ENCODE measurements around the gene PXYLP1. TPM values are rescaled to one million over a fixed set of nuclear protein-coding genes. Genes with fewer than 3 reads are reported as not detected.

PXYLP1 gene
- total and polyA plus RNA-seq, 2 experiments from 2014 or later = 15.8 to 18.7 TPM

DNA sequence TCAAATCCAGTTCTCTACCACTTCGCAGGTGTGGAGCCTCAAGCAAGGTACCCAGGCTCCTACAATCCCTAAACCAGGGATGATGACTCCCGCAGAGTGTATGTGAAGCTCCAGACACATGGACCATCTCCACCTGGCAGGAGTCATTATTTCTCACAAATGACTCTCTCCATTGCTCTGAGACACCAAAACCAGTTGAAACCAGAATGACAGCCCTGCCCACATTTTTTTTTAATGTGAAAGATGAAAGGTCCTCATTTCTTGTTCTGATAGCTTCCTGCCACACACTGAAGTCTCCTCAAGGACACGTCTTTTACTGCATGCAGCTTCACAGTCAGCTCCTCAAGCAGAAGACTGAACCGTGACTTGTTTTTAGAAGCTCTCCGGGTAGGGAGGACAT is 75.3 kb downstream of the PXYLP1 start:
- Histone ChIP-seq H3K4me1 (ENCODE audit: insufficient read depth) (peaks cover 22% of the 10 kb centered on the region), H3K79me2 (ENCODE audit: insufficient read depth) (no peaks in the 10 kb centered on the region), H3K4me3 (no peak overlapping the region), H3K27me3 (replicated peaks; ENCODE audit: insufficient read depth) (no peaks in the 10 kb centered on the region), H3K4me2 (ENCODE audit: unreplicated experiment) (no peak overlapping the region), H3F3A (ENCODE audit: insufficient read depth) (peaks cover 15% of the 10 kb centered on the region), H3K9ac (no peak overlapping the region), H3K27ac (no peak overlapping the region), H2AFZ (no peak overlapping the region), H3K9me2 (ENCODE audit: insufficient read depth) (no peaks in the 10 kb centered on the region), H3K36me3 (ENCODE audit: low read depth) (no peaks in the 10 kb centered on the region), H4K20me1 (ENCODE audit: insufficient read depth) (no peaks in the 10 kb centered on the region), H3K9me3 (ENCODE audit: low read depth) (no peaks in the 10 kb centered on the region)
- TF ChIP-seq EZH2 (IDR thresholded peaks at IDR 0.05; ENCODE audit: insufficient read depth, poor library complexity, severe bottlenecking) = no peak
- TF ChIP-seq EZH2phosphoT487 (IDR thresholded peaks at IDR 0.05; ENCODE audit: insufficient read depth, low read depth) = no peak
- peak; percentile 21 for DNase-seq
- in situ Hi-C loops (cut with MboI) = loop anchor here (25.0 kb wide), 1 partner anchor 255 kb away; no protein-coding TSS in a partner anchor
- WGBS, 2 experiments (ENCODE audit: low coverage in 1 of 2, low lambda C conversion rate in 2 of 2, missing lambda C conversion rate in 2 of 2) = 74 to 77% methylated on average over 5 of the region's 5 CpGs

DNA sequence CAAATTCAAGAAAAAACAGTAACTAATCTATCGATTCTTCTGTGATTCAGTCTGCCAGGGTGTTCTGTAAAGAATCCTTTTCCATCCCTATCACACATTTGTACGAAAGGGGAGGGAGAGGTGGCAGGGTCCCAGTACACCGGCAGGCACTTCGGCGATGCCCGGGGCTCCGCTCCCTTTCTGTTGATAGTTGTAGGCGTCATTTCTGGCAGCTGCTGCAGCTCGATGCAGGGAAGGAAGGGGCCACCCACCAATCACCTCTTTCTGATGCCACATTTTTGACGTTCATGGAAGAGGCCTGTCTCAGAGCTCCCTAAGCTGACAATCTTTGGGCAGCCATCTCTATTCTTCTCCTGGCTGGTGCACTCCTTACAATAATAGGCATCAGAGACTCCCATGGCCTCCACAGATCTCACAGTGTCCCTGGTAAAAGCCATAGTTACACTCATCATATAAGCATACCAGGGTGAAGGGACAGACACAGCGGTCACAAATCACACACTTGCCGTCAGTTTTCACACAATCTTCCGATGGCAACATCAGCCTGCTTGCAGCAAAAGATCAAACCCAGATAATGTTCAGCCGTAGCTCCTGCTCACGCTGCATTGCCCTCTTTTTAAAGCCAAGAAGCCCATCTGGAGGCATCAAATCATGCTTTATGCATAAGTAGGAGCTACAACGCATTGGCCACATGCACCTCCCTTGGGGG is 75.9 kb downstream of the PXYLP1 start:
- 79 to 85% methylated on average over 16 of the region's 16 CpGs for WGBS, 2 experiments (ENCODE audit: low coverage in 1 of 2, low lambda C conversion rate in 2 of 2, missing lambda C conversion rate in 2 of 2)
- Histone ChIP-seq H3K79me2 (ENCODE audit: insufficient read depth) (no peaks in the 10 kb centered on the region), H3K27me3 (replicated peaks; ENCODE audit: insufficient read depth) (no peaks in the 10 kb centered on the region), H3K4me2 (ENCODE audit: unreplicated experiment) (no peak overlapping the region), H3F3A (ENCODE audit: insufficient read depth) (peaks cover 9% of the 10 kb centered on the region), H3K4me1 (ENCODE audit: insufficient read depth) (peaks cover 23% of the 10 kb centered on the region), H2AFZ (no peak overlapping the region), H3K9me2 (ENCODE audit: insufficient read depth) (no peaks in the 10 kb centered on the region), H3K27ac (no peak overlapping the region), H3K9me3 (ENCODE audit: low read depth) (no peaks in the 10 kb centered on the region), H3K4me3 (no peak overlapping the region), H4K20me1 (ENCODE audit: insufficient read depth) (no peaks in the 10 kb centered on the region), H3K9ac (no peak overlapping the region), H3K36me3 (ENCODE audit: low read depth) (no peaks in the 10 kb centered on the region)
- no peak for TF ChIP-seq EZH2phosphoT487 (IDR thresholded peaks at IDR 0.05; ENCODE audit: insufficient read depth, low read depth)
- no peak for TF ChIP-seq EZH2 (IDR thresholded peaks at IDR 0.05; ENCODE audit: insufficient read depth, poor library complexity, severe bottlenecking)
- DNase-seq = no peak
- in situ Hi-C loops (cut with MboI) = loop anchor here (25.0 kb wide), 1 partner anchor 255 kb away; no protein-coding TSS in a partner anchor

DNA sequence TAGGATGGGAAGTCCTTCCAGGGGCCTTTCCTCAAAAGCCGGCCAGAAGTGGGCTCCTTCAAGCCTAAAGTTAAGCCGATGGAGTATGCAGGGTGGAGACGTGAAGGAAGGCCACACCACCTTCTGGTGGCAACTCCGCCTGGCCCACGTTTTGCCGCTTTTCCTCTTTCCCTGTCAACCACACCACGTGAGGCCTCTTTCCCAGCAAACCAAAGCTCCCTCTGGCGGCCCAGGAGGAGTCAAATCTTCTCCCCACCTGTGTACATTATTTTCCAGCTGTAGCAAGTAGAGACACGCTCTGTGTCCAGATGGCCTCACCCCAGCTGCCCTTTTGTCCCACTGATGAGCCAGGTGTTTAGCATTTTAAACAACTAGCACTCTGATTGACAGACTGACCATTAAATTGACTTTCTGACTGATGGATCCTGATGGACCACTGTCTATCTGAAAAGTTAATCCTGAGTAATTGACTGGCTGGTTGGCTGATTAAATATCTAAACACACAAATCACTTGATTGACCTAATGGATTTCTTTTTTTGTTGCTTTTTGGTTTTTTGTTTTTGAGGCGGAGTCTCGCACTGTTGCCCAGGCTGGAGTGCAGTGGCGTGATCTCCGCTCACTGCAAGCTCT is 77.1 kb downstream of the PXYLP1 start:
- H3K4me2 ChIP-seq (ENCODE audit: unreplicated experiment) = no peak overlapping the region
- H3K9ac ChIP-seq = no peak overlapping the region
- H3K27ac ChIP-seq = no peak overlapping the region
- H3K79me2 ChIP-seq (ENCODE audit: insufficient read depth) = no peaks in the 10 kb centered on the region
- H3K4me3 ChIP-seq = no peak overlapping the region
- H3K36me3 ChIP-seq (ENCODE audit: low read depth) = no peaks in the 10 kb centered on the region
- no peaks in the 10 kb centered on the region for H3K27me3 ChIP-seq (replicated peaks; ENCODE audit: insufficient read depth)
- H3K9me3 ChIP-seq (ENCODE audit: low read depth) = no peaks in the 10 kb centered on the region
- DNase-seq = peak; percentile 80
- no peaks in the 10 kb centered on the region for H3F3A ChIP-seq (ENCODE audit: insufficient read depth)
- in situ Hi-C loops (cut with MboI) = loop anchor here (25.0 kb wide), 1 partner anchor 254 kb away; no protein-coding TSS in a partner anchor
- H3K9me2 ChIP-seq (ENCODE audit: insufficient read depth) = no peaks in the 10 kb centered on the region
- TF ChIP-seq EZH2phosphoT487 (IDR thresholded peaks at IDR 0.05; ENCODE audit: insufficient read depth, low read depth) (no peak), EZH2 (IDR thresholded peaks at IDR 0.05; ENCODE audit: insufficient read depth, poor library complexity, severe bottlenecking) (no peak)
- 44 to 47% methylated on average over 13 of the region's 13 CpGs for WGBS, 2 experiments (ENCODE audit: low coverage in 1 of 2, low lambda C conversion rate in 2 of 2, missing lambda C conversion rate in 2 of 2)
- H2AFZ ChIP-seq = 0 out of 2 replicates have a peak overlapping the region, but pooled peaks have one; percentile 18
- peaks cover 15% of the 10 kb centered on the region for H3K4me1 ChIP-seq (ENCODE audit: insufficient read depth)
- no peaks in the 10 kb centered on the region for H4K20me1 ChIP-seq (ENCODE audit: insufficient read depth)

DNA sequence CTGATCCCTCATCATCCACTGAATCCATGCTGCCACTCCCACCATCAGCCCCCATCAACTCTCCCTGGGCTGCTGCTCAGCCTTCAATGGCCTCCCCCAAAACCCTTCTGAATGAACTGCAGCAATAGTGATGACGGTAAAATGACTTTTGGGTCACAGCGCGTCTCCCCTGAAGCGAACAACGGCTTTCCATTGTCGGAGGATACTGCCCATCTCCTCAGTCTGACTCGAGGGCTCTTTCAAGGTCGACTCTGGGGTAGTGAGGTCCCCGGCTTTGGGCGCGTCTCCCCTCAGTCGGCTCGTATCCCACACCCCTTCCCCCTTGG is 79.5 kb downstream of the PXYLP1 start:
- TF ChIP-seq EZH2 (IDR thresholded peaks at IDR 0.05; ENCODE audit: insufficient read depth, poor library complexity, severe bottlenecking) = no peak
- TF ChIP-seq EZH2phosphoT487 (IDR thresholded peaks at IDR 0.05; ENCODE audit: insufficient read depth, low read depth) = no peak
- DNase-seq = no peak
- peak overlapping the region; percentile 89 for H2AFZ ChIP-seq
- no peak overlapping the region for H3K27ac ChIP-seq
- peak overlapping the region; percentile 89 for H3K4me3 ChIP-seq
- no peaks in the 10 kb centered on the region for H3K27me3 ChIP-seq (replicated peaks; ENCODE audit: insufficient read depth)
- in situ Hi-C loops (cut with MboI) = loop anchor here (10.0 to 25.0 kb wide), 2 partner anchors 144 to 251 kb away; no protein-coding TSS in a partner anchor
- H3F3A ChIP-seq (ENCODE audit: insufficient read depth) = no peaks in the 10 kb centered on the region
- H3K4me1 ChIP-seq (ENCODE audit: insufficient read depth) = peaks cover 12% of the 10 kb centered on the region
- H3K9me3 ChIP-seq (ENCODE audit: low read depth) = no peaks in the 10 kb centered on the region
- no peaks in the 10 kb centered on the region for H4K20me1 ChIP-seq (ENCODE audit: insufficient read depth)
- no peaks in the 10 kb centered on the region for H3K9me2 ChIP-seq (ENCODE audit: insufficient read depth)
- H3K36me3 ChIP-seq (ENCODE audit: low read depth) = no peaks in the 10 kb centered on the region
- peak overlapping the region; percentile 73 for H3K9ac ChIP-seq
- peak overlapping the region; percentile 90 for H3K4me2 ChIP-seq (ENCODE audit: unreplicated experiment)
- WGBS, 2 experiments (ENCODE audit: low coverage in 1 of 2, low lambda C conversion rate in 2 of 2, missing lambda C conversion rate in 2 of 2) = 7% methylated on average over 12 to 13 of the region's 13 CpGs
- H3K79me2 ChIP-seq (ENCODE audit: insufficient read depth) = no peaks in the 10 kb centered on the region

Measured in GM23248 (cell line).